ENCODE measurements around the gene ZNF695.

- no peak for TF ChIP-seq TAF1 (IDR thresholded peaks at IDR 0.05; ENCODE audit: low read depth, low read length)
- TF ChIP-seq POLR2A (IDR thresholded peaks at IDR 0.05; ENCODE audit: low read depth, low read length): no peak
These were observed 29.6 kb downstream of the ZNF695 start for GRCh38 chr1:246978281-246978680.

All from GM12891 (cell line).